Measurements from ENCODE around the gene SLC2A13.
"Not testable (repeated sequence)": the region's sequence is repeated elsewhere in the genome, so short reads cannot be mapped to it uniquely, and the experiment has no call there.

GRCh38 chr12:40047002-40047401 lies 58.9 kb downstream of the SLC2A13 start:
- TF ChIP-seq, protein P1, sequence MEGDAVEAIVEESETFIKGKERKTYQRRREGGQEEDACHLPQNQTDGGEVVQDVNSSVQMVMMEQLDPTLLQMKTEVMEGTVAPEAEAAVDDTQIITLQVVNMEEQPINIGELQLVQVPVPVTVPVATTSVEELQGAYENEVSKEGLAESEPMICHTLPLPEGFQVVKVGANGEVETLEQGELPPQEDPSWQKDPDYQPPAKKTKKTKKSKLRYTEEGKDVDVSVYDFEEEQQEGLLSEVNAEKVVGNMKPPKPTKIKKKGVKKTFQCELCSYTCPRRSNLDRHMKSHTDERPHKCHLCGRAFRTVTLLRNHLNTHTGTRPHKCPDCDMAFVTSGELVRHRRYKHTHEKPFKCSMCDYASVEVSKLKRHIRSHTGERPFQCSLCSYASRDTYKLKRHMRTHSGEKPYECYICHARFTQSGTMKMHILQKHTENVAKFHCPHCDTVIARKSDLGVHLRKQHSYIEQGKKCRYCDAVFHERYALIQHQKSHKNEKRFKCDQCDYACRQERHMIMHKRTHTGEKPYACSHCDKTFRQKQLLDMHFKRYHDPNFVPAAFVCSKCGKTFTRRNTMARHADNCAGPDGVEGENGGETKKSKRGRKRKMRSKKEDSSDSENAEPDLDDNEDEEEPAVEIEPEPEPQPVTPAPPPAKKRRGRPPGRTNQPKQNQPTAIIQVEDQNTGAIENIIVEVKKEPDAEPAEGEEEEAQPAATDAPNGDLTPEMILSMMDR (IDR thresholded peaks at IDR 0.05; ENCODE audit: low read depth, low read length): not testable (repeated sequence)
- TF ChIP-seq, protein P2, sequence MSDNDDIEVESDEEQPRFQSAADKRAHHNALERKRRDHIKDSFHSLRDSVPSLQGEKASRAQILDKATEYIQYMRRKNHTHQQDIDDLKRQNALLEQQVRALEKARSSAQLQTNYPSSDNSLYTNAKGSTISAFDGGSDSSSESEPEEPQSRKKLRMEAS (IDR thresholded peaks at IDR 0.05; ENCODE audit: low read depth, low read length): not testable (repeated sequence)
- not testable (repeated sequence) for TF ChIP-seq POLR2A (IDR thresholded peaks at IDR 0.05; ENCODE audit: extremely low read depth, insufficient read length); MYC (IDR thresholded peaks at IDR 0.05; ENCODE audit: low read depth, low read length)

Measured in NB4 (cell line).